Testis (tissue), 3 donors: ENCODE results near the gene EHHADH. TPM values are rescaled to one million over a fixed set of nuclear protein-coding genes. Genes with fewer than 3 reads are reported as not detected.

Experiments
- DNase-seq: peaks from one replicate; pipeline ENCODE4 v3.0.0-alpha.2; 2019
- H3K27ac ChIP-seq, 2 donors: fragments of 200-600 bp; sonication (generic); one replicate each; pipeline ENCODE4 v1.5.1; 2019
- H3K27me3 ChIP-seq: fragments of 200-600 bp; sonication (generic); one replicate; pipeline ENCODE4 v1.5.1; 2019
- H3K36me3 ChIP-seq: fragments of 200-600 bp; sonication (generic); one replicate; pipeline ENCODE4 v1.5.1; 2017; ENCODE audit warnings: low read depth; ENCODE audit errors: missing control alignments
- H3K4me1 ChIP-seq: fragments of 200-600 bp; sonication (generic); one replicate; pipeline ENCODE4 v1.5.1; 2019
- H3K4me3 ChIP-seq, 2 donors: fragments of 200-600 bp; sonication (generic); one replicate each; pipeline ENCODE4 v1.5.1; 2017 to 2019
- H3K9me3 ChIP-seq: fragments of 200-600 bp; sonication (generic); one replicate; pipeline ENCODE4 v1.5.1; 2017
- POLR2A ChIP-seq: fragments of 450-650 bp; IDR thresholded peaks from one replicate; pipeline ENCODE4 v1.6.1; 2017; ENCODE audit warnings: antibody characterized with exemption, mild to moderate bottlenecking, moderate library complexity
- WGBS, 2 donors: methylation state at CpG; one replicate each; pipeline ENCODE4 v1.1.5; 2018; 5-methylcytosine and 5-hydroxymethylcytosine counted together
- intact Hi-C: fragments of 100-400 bp; cut with DNase I; formaldehyde crosslinking; loops from one replicate; pipeline ENCODE4 v1.15.1; 2023; ENCODE audit warnings: low total_unique reads
- polyA plus RNA-seq: library from polyadenylated mRNA; stranded (reverse); fragments of 350-450 nt; fragmentation: Illumina TruSeq; extraction: RNeasy Lipid Tissue Mini Kit (QIAGEN cat#74804); gene quantifications from one replicate; pipeline ENCODE4 v1.2.3, GENCODE V29; 2014; ENCODE audit warnings: low read depth, low replicate concordance; ENCODE audit not compliant: insufficient read depth
- total RNA-seq, 2 donors: library from RNA; depleted of rRNA; stranded (reverse); fragments of >200 nt; gene quantifications; one replicate each; pipeline ENCODE4 v1.2.3, GENCODE V29; 2016
- TF ChIP-seq, protein P1 (sequence below), 3 experiments: fragments of 450-650 bp in 2 of 3; fragments of 200-600 bp in 1 of 3; sonication (generic) in 1 of 3; IDR thresholded peaks; one replicate each; pipeline ENCODE4 v1.5.1; 2016 to 2019; ENCODE audit warnings: antibody characterized with exemption in 3 of 3, mild to moderate bottlenecking in 2 of 3, moderate library complexity in 1 of 3

Gene EHHADH
- total and polyA plus RNA-seq, 3 donors from 2014 or later, result 5.2 to 7.5 (median 6.1) TPM

DNA sequence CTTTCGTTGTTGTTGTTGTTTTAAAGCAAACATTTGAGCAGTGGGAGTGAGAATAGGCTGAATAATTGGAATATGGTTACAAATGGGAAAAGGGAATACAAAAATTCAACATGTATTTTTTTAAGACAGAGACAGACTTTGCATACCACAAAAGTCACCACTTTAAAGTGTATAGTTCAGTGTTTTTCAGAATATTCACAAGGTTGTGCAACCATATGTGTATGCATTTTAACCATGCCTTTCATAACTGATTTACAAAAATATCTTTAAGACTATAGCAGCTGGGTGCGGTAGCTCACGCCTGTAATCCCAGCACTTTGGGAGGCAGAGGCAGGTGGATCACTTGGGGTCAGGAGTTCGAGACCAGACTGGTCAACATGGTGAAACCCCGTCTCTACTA lies 41.3 kb downstream of the EHHADH start:
- WGBS, 2 donors, result 94 to 97% methylated on average over 5 of the region's 5 CpGs

DNA sequence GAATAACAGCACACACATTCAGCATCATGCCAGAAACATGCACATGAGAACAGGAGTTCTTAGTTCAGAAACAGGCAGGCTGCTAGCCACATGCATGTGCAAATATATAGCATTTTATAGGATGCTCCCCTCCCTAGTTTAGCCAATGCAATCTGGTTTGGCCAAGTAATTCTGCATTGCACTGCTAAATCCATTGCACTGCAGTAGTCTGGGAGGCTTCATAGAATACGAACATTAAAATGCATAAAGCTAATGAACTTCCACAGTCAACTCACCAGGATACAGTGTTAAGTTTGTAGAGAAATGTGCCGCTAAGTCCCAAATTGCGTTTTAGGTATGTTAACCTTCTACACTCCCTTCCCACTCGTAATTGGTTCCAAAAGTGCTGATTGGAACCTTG lies 41.8 kb downstream of the EHHADH start:
- intact Hi-C loops, result no loop called here
- Histone ChIP-seq H3K27ac (no peak overlapping the region), H3K4me3 (no peak overlapping the region), H3K36me3 (no peaks in the 10 kb centered on the region), H3K27me3 (no peaks in the 10 kb centered on the region), H3K9me3 (no peaks in the 10 kb centered on the region), H3K4me1 (peaks cover 4% of the 10 kb centered on the region)
- no peak for TF ChIP-seq POLR2A
- TF ChIP-seq, protein P1, sequence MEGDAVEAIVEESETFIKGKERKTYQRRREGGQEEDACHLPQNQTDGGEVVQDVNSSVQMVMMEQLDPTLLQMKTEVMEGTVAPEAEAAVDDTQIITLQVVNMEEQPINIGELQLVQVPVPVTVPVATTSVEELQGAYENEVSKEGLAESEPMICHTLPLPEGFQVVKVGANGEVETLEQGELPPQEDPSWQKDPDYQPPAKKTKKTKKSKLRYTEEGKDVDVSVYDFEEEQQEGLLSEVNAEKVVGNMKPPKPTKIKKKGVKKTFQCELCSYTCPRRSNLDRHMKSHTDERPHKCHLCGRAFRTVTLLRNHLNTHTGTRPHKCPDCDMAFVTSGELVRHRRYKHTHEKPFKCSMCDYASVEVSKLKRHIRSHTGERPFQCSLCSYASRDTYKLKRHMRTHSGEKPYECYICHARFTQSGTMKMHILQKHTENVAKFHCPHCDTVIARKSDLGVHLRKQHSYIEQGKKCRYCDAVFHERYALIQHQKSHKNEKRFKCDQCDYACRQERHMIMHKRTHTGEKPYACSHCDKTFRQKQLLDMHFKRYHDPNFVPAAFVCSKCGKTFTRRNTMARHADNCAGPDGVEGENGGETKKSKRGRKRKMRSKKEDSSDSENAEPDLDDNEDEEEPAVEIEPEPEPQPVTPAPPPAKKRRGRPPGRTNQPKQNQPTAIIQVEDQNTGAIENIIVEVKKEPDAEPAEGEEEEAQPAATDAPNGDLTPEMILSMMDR (IDR thresholded peaks at IDR 0.05), result no peak
- WGBS, 2 donors, result 86 to 93% methylated on average over 4 of the region's 4 CpGs
- no peak for DNase-seq

More for the DNA sequence above, 41.3 kb downstream of the EHHADH start:
- Histone ChIP-seq H3K9me3 (no peaks in the 10 kb centered on the region), H3K4me3 (no peak overlapping the region), H3K27ac (no peak overlapping the region), H3K4me1 (peaks cover 6% of the 10 kb centered on the region), H3K27me3 (no peaks in the 10 kb centered on the region), H3K36me3 (no peaks in the 10 kb centered on the region)
- DNase-seq, result no peak
- intact Hi-C loops, result no loop called here
- TF ChIP-seq POLR2A, result no peak
- TF ChIP-seq, protein P1 (IDR thresholded peaks at IDR 0.05), result no peak

- no peak overlapping the region for H3K27ac ChIP-seq
- H3K4me3 ChIP-seq, result no peak overlapping the region
- WGBS, 2 donors, result 92 to 94% methylated on average over 4 of the region's 4 CpGs
- H3K36me3 ChIP-seq, result no peaks in the 10 kb centered on the region
- no peak for DNase-seq
- intact Hi-C loops, result no loop called here
- H3K9me3 ChIP-seq, result no peaks in the 10 kb centered on the region
- no peaks in the 10 kb centered on the region for H3K27me3 ChIP-seq
- H3K4me1 ChIP-seq, result no peaks in the 10 kb centered on the region
- TF ChIP-seq, protein P1 (IDR thresholded peaks at IDR 0.05), result no peak
These were observed 43.2 kb downstream of the EHHADH start for GRCh38 chr3:185210621-185211142.

- no peaks in the 10 kb centered on the region for H3K4me1 ChIP-seq
- 95 to 97% methylated on average over 1 of the region's 1 CpG for WGBS, 2 donors
- H3K9me3 ChIP-seq, result no peaks in the 10 kb centered on the region
- H3K27me3 ChIP-seq, result no peaks in the 10 kb centered on the region
- no peak for TF ChIP-seq POLR2A
- TF ChIP-seq, protein P1 (IDR thresholded peaks at IDR 0.05), result no peak
- H3K4me3 ChIP-seq, result no peak overlapping the region
- no peak for DNase-seq
- no peak overlapping the region for H3K27ac ChIP-seq
- no peaks in the 10 kb centered on the region for H3K36me3 ChIP-seq
- intact Hi-C loops, result no loop called here
These were observed 45.0 kb downstream of the EHHADH start for GRCh38 chr3:185208823-185209222.
